Duodenal mucosa (tissue), 2 donors: ENCODE results near the gene FEV.

ENCODE experiments used
- H3K27ac ChIP-seq: one replicate; pipeline ENCODE4 v1.7.0; 2013; ENCODE audit warnings: low read depth, low read length
- H3K27me3 ChIP-seq, 2 donors: one replicate each; pipeline ENCODE4 v1.7.0; 2013; ENCODE audit warnings: low read length in 2 of 2, control low read depth in 1 of 2; ENCODE audit not compliant: insufficient read depth in 2 of 2, control insufficient read depth in 1 of 2
- H3K36me3 ChIP-seq, 2 donors: one replicate each; pipeline ENCODE4 v1.7.0; 2013; ENCODE audit warnings: low read length in 2 of 2, control low read depth in 1 of 2; ENCODE audit not compliant: insufficient read depth in 2 of 2, control insufficient read depth in 1 of 2
- H3K4me1 ChIP-seq, 2 donors: one replicate each; pipeline ENCODE4 v1.7.0; 2013; ENCODE audit warnings: low read length in 2 of 2, control low read depth in 1 of 2; ENCODE audit not compliant: insufficient read depth in 2 of 2, control insufficient read depth in 1 of 2
- H3K4me3 ChIP-seq, 2 donors: one replicate each; pipeline ENCODE4 v1.7.0; 2013; ENCODE audit warnings: low read length in 2 of 2, low read depth in 1 of 2
- H3K9ac ChIP-seq, 2 donors: one replicate each; pipeline ENCODE4 v1.7.0; 2013; ENCODE audit warnings: low read length in 2 of 2, low read depth in 1 of 2
- H3K9me3 ChIP-seq, 2 donors: one replicate each; pipeline ENCODE4 v1.7.0; 2013; ENCODE audit warnings: low read length in 2 of 2, control low read depth in 1 of 2; ENCODE audit not compliant: control insufficient read depth in 1 of 2

The FEV gene

DNA sequence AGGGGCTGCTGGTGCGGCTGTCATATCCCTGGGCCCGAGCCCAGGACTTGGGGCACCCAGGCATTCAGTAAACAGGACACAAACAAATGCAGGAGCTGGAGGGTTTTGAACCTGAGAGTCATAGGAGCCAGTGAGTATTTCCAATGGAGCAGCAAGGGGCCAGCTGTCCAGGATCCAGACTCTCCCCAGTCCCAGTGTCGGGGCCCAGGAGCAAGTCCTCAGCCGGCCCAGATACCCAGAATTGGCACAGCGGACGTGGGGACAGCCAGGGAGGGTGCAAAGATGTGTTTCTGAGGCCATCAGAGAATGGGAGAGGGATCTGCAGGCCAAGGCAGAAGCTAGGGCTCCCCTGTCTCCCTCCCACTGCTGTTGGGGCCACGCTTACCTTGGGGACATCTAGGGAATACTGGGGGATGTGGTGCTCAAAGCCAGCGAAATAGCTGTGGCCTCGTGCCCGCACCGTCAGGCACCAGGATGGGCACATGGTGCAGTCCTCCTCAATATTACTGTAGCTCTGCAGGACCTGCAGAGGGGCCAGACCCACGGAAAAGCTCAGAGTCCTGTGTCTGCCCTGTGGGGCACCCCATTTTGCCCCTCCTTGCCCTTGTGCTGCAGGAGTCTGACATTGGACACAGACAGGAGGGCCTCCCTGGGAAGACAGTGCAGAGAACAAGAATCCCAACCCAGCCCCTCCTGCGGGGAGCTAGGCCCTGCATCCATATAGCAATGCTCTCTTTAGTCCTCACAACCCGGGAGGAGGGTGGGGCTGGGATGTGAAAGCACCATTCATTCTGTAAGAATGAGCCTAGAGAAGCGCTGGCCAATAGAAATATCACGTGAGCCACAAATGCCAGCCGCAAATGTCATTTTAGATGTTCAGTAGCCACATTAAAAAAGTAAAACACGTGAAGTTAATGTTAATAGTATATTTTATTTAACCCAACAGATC, 40.9 kb upstream of the FEV start:
- Histone ChIP-seq H3K4me3 (no peak overlapping the region), H3K27ac (no peak overlapping the region), H3K27me3 (no peaks in the 10 kb centered on the region), H3K9ac (no peak overlapping the region), H3K36me3 (no peaks in the 10 kb centered on the region), H3K9me3 (no peaks in the 10 kb centered on the region), H3K4me1 (no peaks in the 10 kb centered on the region)

DNA sequence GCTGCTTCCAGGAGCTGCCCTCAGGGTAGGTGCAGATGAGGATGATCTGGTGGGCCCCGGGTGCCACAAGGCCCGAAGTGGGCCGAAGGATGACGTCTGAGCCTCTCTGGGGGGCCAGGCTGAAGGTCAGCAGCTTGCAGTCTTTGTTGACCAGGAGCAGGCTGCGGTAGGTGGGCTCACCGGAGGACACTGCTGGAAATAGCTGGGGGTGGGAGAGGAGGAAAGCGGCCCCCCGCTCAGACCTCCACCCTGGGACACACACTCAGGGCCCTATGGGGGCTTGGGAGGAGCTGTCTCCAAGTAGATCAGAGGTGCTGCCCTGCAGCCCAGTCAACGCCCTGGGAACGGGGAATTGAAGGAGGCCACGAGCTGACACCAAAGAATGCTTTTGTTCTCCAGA, 39.1 kb upstream of the FEV start:
- Histone ChIP-seq H3K36me3 (no peaks in the 10 kb centered on the region), H3K27me3 (no peaks in the 10 kb centered on the region), H3K4me3 (no peak overlapping the region), H3K27ac (no peak overlapping the region), H3K4me1 (no peaks in the 10 kb centered on the region), H3K9ac (no peak overlapping the region), H3K9me3 (no peaks in the 10 kb centered on the region)

- Histone ChIP-seq H3K27ac (no peak overlapping the region), H3K36me3 (no peaks in the 10 kb centered on the region), H3K4me1 (no peaks in the 10 kb centered on the region), H3K4me3 (no peak overlapping the region), H3K9ac (no peak overlapping the region), H3K9me3 (no peaks in the 10 kb centered on the region), H3K27me3 (no peaks in the 10 kb centered on the region)
These were observed 38.1 kb upstream of the FEV start for GRCh38 chr2:219023045-219023605.

GRCh38 chr2:219022616-219023015, 37.6 kb upstream of the FEV start:
- Histone ChIP-seq H3K9ac (no peak overlapping the region), H3K9me3 (no peaks in the 10 kb centered on the region), H3K4me1 (no peaks in the 10 kb centered on the region), H3K27me3 (no peaks in the 10 kb centered on the region), H3K4me3 (no peak overlapping the region), H3K36me3 (no peaks in the 10 kb centered on the region), H3K27ac (no peak overlapping the region)

- no peak overlapping the region for H3K4me3 ChIP-seq
- no peaks in the 10 kb centered on the region for H3K9me3 ChIP-seq
- H3K4me1 ChIP-seq: no peaks in the 10 kb centered on the region
- no peaks in the 10 kb centered on the region for H3K36me3 ChIP-seq
- H3K9ac ChIP-seq: no peak overlapping the region
- no peak overlapping the region for H3K27ac ChIP-seq
- H3K27me3 ChIP-seq: no peaks in the 10 kb centered on the region
These were observed 37.1 kb upstream of the FEV start for GRCh38 chr2:219022041-219022440.

DNA sequence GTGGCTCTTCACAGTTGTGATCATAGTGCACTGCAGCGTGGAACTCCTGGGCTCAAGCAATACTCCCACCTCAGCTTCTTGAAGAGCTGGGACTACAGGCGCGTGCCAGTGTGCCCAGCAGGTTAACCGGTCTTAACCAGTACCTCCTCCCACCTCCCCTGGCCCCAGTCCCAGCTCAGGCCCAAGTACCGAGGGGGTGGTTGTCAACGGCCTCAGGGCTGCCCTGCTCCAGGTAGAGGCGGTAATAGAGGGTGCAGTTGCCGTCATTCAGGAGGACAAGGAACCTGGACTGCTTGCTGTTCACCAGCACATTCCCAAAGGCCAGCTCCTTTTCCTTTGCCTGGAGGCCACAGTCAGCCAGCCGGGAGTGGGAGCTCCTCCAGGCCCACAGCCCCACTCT, 36.6 kb upstream of the FEV start:
- Histone ChIP-seq H3K9me3 (no peaks in the 10 kb centered on the region), H3K9ac (no peak overlapping the region), H3K36me3 (no peaks in the 10 kb centered on the region), H3K27me3 (no peaks in the 10 kb centered on the region), H3K4me1 (no peaks in the 10 kb centered on the region), H3K27ac (no peak overlapping the region), H3K4me3 (no peak overlapping the region)

GRCh38 chr2:219020604-219021365, 35.8 kb upstream of the FEV start:
- no peaks in the 10 kb centered on the region for H3K9me3 ChIP-seq
- H3K27me3 ChIP-seq: no peaks in the 10 kb centered on the region
- H3K4me3 ChIP-seq: no peak overlapping the region
- H3K27ac ChIP-seq: no peak overlapping the region
- H3K9ac ChIP-seq: no peak overlapping the region
- H3K36me3 ChIP-seq: no peaks in the 10 kb centered on the region
- H3K4me1 ChIP-seq: no peaks in the 10 kb centered on the region

DNA sequence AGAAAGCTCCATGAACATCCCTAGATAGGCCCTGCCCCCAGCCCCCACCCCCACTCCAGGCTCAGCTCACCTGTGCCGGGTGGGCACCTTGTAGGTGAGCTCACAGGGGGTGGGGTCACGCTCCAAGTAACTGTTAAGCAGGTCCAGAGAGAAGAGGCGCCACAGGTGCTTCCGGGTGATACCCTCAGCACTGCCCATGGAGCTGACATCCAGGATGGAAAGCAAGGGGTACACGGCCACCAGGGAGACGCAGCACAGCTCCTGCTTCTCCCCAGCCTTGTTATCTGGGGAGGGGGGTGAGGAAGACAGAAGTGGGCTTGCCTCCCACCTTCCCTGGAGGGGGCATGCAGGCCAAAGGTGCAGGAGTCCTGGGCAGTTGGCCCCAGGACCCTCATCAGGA, 34.5 kb upstream of the FEV start:
- Histone ChIP-seq H3K9me3 (no peaks in the 10 kb centered on the region), H3K27me3 (peaks cover 0 to 4% of the 10 kb centered on the region in 2 donors), H3K4me1 (no peaks in the 10 kb centered on the region)

GRCh38 chr2:219018726-219019125, 33.7 kb upstream of the FEV start:
- H3K9ac ChIP-seq: no peak overlapping the region
- H3K36me3 ChIP-seq: no peaks in the 10 kb centered on the region
- H3K27me3 ChIP-seq: peaks cover 0 to 8% of the 10 kb centered on the region in 2 donors
- H3K27ac ChIP-seq: no peak overlapping the region
- no peaks in the 10 kb centered on the region for H3K9me3 ChIP-seq
- H3K4me3 ChIP-seq: no peak overlapping the region
- no peaks in the 10 kb centered on the region for H3K4me1 ChIP-seq

More for the DNA sequence above, 34.5 kb upstream of the FEV start:
- Histone ChIP-seq H3K9ac (no peak overlapping the region), H3K36me3 (no peaks in the 10 kb centered on the region), H3K4me3 (no peak overlapping the region), H3K27ac (no peak overlapping the region)

DNA sequence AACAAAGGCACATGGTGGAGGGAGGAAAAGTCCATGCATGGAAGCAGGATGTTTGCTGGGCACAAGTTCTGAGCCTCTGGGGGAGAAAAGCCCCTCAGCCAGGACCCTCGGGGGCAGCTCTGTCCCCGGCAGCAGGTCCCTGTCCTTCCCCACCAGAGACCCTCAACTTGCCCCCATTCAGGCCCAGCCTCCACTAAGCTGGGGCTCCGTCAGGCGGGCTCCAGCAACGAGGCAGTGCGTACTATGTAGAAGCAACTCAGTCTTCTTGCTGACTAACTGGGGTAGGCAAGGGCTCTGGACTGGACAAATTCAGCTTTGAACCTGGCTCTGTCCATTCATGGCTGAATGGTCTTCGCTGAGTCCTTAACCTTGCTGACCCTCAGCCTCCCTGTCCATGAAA, 33.3 kb upstream of the FEV start:
- no peaks in the 10 kb centered on the region for H3K4me1 ChIP-seq
- H3K36me3 ChIP-seq: no peaks in the 10 kb centered on the region
- peaks cover 0 to 8% of the 10 kb centered on the region in 2 donors for H3K27me3 ChIP-seq
- H3K9ac ChIP-seq: no peak overlapping the region
- H3K27ac ChIP-seq: no peak overlapping the region
- H3K9me3 ChIP-seq: no peaks in the 10 kb centered on the region
- H3K4me3 ChIP-seq: no peak overlapping the region
